HepG2 (cell line): ENCODE data around the gene TAF6. TPM values are rescaled to one million over a fixed set of nuclear protein-coding genes. Genes with fewer than 3 reads are reported as not detected.

Experiments
- GATA4 ChIP-seq: sonication (generic); IDR thresholded peaks from 2 replicates; pipeline ENCODE4 v1.6.1; 2016; ENCODE audit warnings: antibody characterized with exemption, low read depth, borderline replicate concordance
- MEIS1 ChIP-seq: sonication (generic); formaldehyde crosslinking; IDR thresholded peaks from 2 replicates; pipeline ENCODE4 v1.9.0; 2021; ENCODE audit warnings: mild to moderate bottlenecking, missing genetic modification reagents, moderate library complexity, borderline replicate concordance
- NCOA5 ChIP-seq: sonication (generic); formaldehyde crosslinking; IDR thresholded peaks from 2 replicates; pipeline ENCODE4 v1.4.0; 2020; ENCODE audit warnings: missing genetic modification reagents
- NFIC ChIP-seq: IDR thresholded peaks from 2 replicates; pipeline ENCODE4 v1.6.1; 2012; ENCODE audit warnings: mild to moderate bottlenecking, low read length, inconsistent platforms
- PCBP1 ChIP-seq: fragments of 200-400 bp; formaldehyde crosslinking; IDR thresholded peaks from 2 replicates; pipeline ENCODE4 v1.6.1; 2017; ENCODE audit warnings: mild to moderate bottlenecking, low read depth, low read length, borderline replicate concordance
- PLRG1 ChIP-seq: fragments of 450-650 bp; conservative IDR thresholded peaks from 2 replicates; pipeline ENCODE4 v1.6.1; 2016
- REL ChIP-seq: sonication (generic); formaldehyde crosslinking; conservative IDR thresholded peaks from 2 replicates; pipeline ENCODE4 v1.8.0; 2022; ENCODE audit warnings: mild to moderate bottlenecking, missing genetic modification reagents, moderate library complexity
- TSC22D2 ChIP-seq: sonication (generic); formaldehyde crosslinking; IDR thresholded peaks from 2 replicates; pipeline ENCODE4 v1.5.1; 2020; ENCODE audit warnings: missing genetic modification reagents, mild to moderate bottlenecking, borderline replicate concordance
- XBP1 ChIP-seq: sonication (generic); formaldehyde crosslinking; IDR thresholded peaks from 2 replicates; pipeline ENCODE4 v1.5.0; 2020; ENCODE audit warnings: missing genetic modification reagents
- ZNF12 ChIP-seq: sonication (generic); formaldehyde crosslinking; IDR thresholded peaks from 2 replicates; pipeline ENCODE4 v1.5.0; 2020; ENCODE audit warnings: missing genetic modification reagents
- ZNF256 ChIP-seq: sonication (generic); formaldehyde crosslinking; conservative IDR thresholded peaks from 2 replicates; pipeline ENCODE4 v1.4.0; 2020; ENCODE audit warnings: missing genetic modification reagents
- ZNF331 ChIP-seq: sonication (generic); formaldehyde crosslinking; IDR thresholded peaks from 2 replicates; pipeline ENCODE4 v1.4.0; 2020; ENCODE audit warnings: missing genetic modification reagents
- ZNF33B ChIP-seq: sonication (generic); formaldehyde crosslinking; IDR thresholded peaks from 2 replicates; pipeline ENCODE4 v1.5.1; 2020; ENCODE audit warnings: mild to moderate bottlenecking, missing genetic modification reagents
- ZNF44 ChIP-seq: sonication (generic); formaldehyde crosslinking; IDR thresholded peaks from 2 replicates; pipeline ENCODE4 v1.5.1; 2020; ENCODE audit warnings: mild to moderate bottlenecking, missing genetic modification reagents
- ZNF441 ChIP-seq: sonication (generic); formaldehyde crosslinking; IDR thresholded peaks from 2 replicates; pipeline ENCODE4 v1.7.0; 2021; ENCODE audit warnings: missing genetic modification reagents, borderline replicate concordance
- ZNF567 ChIP-seq: sonication (generic); formaldehyde crosslinking; IDR thresholded peaks from 2 replicates; pipeline ENCODE4 v1.8.1; 2023; ENCODE audit warnings: mild to moderate bottlenecking, missing genetic modification reagents, borderline replicate concordance
- ZNF703 ChIP-seq: sonication (generic); formaldehyde crosslinking; IDR thresholded peaks from 2 replicates; pipeline ENCODE4 v1.5.1; 2020; ENCODE audit warnings: missing genetic modification reagents, mild to moderate bottlenecking, moderate library complexity, borderline replicate concordance
- polyA plus RNA-seq, 8 experiments: library from polyadenylated mRNA; depleted of rRNA in 3 of 8; stranded (reverse) in 7 of 8; unstranded in 1 of 8; fragments of >200 nt; fragmentation: Illumina TruSeq in 4 of 8; extraction: Trizol in 4 of 8; gene quantifications; 2 replicates each; pipeline versions ENCODE4 v1.2.1 to v1.2.3, GENCODE V29; 2011 to 2016; ENCODE audit warnings: low read depth in 4 of 8, missing spikeins in 1 of 8, mixed read lengths in 1 of 8; ENCODE audit not compliant: insufficient read depth in 1 of 8
- total RNA-seq, 5 experiments: library from RNA; depleted of rRNA; stranded (reverse); fragments of >200 nt; fragmentation: Illumina TruSeq; extraction: Trizol; gene quantifications; 2 replicates each; pipeline ENCODE4 v1.2.3, GENCODE V29; 2016; ENCODE audit warnings: low read depth in 1 of 5
- TF ChIP-seq, protein P1 (sequence below): sonication (generic); formaldehyde crosslinking; IDR thresholded peaks from 2 replicates; pipeline ENCODE4 v1.5.0; 2020; ENCODE audit warnings: missing genetic modification reagents, mild to moderate bottlenecking, borderline replicate concordance
- TF ChIP-seq, protein P2 (sequence below): IDR thresholded peaks from 2 replicates; pipeline ENCODE4 v1.6.1; 2012; ENCODE audit warnings: low read length, improper control_type of control experiment
- TF ChIP-seq, protein P3 (sequence below): IDR thresholded peaks from 2 replicates; pipeline ENCODE4 v1.6.1; 2016; ENCODE audit warnings: missing compliant biosample characterization, missing genetic modification reagents, borderline replicate concordance
- TF ChIP-seq, protein P4 (sequence below): sonication (generic); formaldehyde crosslinking; IDR thresholded peaks from 2 replicates; pipeline ENCODE4 v1.5.0; 2020; ENCODE audit warnings: mild to moderate bottlenecking, missing genetic modification reagents

TAF6 gene
- total and polyA plus RNA-seq, 2 of the 13 experiments (the other 11 are each of a cell fraction or from before 2014, with no cell fraction given): 12.9 to 18.8 TPM

DNA sequence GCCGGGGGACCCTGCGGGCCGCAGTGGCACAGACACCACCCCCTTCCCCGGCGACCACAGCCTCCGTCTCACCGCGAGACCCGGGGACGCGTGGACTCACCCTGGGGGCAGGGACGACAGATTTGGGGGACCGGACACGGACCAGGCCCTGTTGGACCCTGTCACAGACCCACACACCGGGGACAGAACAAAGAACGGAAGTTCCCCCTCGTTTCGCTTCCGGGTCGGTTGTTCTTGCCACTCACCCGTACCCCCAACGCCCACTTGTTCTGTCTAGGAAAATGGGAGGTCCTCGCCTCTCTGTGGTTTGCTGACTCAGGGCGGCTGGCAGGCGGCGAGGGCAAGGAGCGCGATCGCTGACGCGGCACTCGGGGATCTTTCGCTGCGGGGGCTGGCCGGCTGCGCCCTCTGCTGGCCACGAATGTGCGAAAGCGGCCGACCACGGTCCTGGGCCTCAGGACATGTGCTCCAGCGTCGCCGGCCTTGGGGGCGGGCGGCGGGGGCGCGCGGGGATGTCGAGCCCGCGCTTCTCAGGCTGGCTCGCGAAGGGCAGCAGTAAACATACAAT lies 37.5 kb downstream of the TAF6 start, which contains the start of gene ZNF3 (continued):
- TF ChIP-seq ZNF331 (CRISPR knock-in tag) (peak; percentile 91; the same call in 1 of the 2 replicates), REL (CRISPR knock-in tag) (peak; percentile 84; the same call in 1 of the 2 replicates), TSC22D2 (CRISPR knock-in tag) (peak; percentile 94; the same call in 1 of the 2 replicates), XBP1 (CRISPR knock-in tag) (peak; percentile 95; the same call in 1 of the 2 replicates), ZNF567 (no peak; the same call in 1 of the 2 replicates), ZNF33B (CRISPR knock-in tag) (no peak; the same call in 1 of the 2 replicates), ZNF703 (CRISPR knock-in tag) (peak; percentile 55; the same call in 1 of the 2 replicates), ZNF441 (CRISPR knock-in tag) (peak; percentile 28; the same call in 1 of the 2 replicates), PLRG1 (no peak), ZNF44 (CRISPR knock-in tag) (0 out of 2 replicates have a peak, but pooled peaks have one; percentile 40), MEIS1 (CRISPR knock-in tag) (no peak), GATA4 (0 out of 2 replicates have a peak, but pooled peaks have one; percentile 23), NFIC (no peak), ZNF256 (CRISPR knock-in tag) (no peak; the same call in none of the 2 replicates), ZNF12 (peak; percentile 20; the same call in 1 of the 2 replicates), PCBP1 (0 out of 2 replicates have a peak, but pooled peaks have one; percentile 48), NCOA5 (CRISPR knock-in tag) (no peak)
- TF ChIP-seq, protein P1, sequence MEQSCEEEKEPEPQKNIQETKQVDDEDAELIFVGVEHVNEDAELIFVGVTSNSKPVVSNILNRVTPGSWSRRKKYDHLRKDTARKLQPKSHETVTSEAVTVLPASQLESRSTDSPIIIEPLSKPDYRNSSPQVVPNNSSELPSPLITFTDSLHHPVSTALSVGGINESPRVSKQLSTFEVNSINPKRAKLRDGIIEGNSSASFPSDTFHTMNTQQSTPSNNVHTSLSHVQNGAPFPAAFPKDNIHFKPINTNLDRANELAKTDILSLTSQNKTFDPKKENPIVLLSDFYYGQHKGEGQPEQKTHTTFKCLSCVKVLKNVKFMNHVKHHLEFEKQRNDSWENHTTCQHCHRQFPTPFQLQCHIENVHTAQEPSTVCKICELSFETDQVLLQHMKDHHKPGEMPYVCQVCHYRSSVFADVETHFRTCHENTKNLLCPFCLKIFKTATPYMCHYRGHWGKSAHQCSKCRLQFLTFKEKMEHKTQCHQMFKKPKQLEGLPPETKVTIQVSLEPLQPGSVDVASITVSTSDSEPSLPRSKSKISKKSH (CRISPR knock-in tag): peak; percentile 64; the same call in 1 of the 2 replicates
- TF ChIP-seq, protein P2, sequence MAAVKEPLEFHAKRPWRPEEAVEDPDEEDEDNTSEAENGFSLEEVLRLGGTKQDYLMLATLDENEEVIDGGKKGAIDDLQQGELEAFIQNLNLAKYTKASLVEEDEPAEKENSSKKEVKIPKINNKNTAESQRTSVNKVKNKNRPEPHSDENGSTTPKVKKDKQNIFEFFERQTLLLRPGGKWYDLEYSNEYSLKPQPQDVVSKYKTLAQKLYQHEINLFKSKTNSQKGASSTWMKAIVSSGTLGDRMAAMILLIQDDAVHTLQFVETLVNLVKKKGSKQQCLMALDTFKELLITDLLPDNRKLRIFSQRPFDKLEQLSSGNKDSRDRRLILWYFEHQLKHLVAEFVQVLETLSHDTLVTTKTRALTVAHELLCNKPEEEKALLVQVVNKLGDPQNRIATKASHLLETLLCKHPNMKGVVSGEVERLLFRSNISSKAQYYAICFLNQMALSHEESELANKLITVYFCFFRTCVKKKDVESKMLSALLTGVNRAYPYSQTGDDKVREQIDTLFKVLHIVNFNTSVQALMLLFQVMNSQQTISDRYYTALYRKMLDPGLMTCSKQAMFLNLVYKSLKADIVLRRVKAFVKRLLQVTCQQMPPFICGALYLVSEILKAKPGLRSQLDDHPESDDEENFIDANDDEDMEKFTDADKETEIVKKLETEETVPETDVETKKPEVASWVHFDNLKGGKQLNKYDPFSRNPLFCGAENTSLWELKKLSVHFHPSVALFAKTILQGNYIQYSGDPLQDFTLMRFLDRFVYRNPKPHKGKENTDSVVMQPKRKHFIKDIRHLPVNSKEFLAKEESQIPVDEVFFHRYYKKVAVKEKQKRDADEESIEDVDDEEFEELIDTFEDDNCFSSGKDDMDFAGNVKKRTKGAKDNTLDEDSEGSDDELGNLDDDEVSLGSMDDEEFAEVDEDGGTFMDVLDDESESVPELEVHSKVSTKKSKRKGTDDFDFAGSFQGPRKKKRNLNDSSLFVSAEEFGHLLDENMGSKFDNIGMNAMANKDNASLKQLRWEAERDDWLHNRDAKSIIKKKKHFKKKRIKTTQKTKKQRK: no peak
- TF ChIP-seq, protein P3, sequence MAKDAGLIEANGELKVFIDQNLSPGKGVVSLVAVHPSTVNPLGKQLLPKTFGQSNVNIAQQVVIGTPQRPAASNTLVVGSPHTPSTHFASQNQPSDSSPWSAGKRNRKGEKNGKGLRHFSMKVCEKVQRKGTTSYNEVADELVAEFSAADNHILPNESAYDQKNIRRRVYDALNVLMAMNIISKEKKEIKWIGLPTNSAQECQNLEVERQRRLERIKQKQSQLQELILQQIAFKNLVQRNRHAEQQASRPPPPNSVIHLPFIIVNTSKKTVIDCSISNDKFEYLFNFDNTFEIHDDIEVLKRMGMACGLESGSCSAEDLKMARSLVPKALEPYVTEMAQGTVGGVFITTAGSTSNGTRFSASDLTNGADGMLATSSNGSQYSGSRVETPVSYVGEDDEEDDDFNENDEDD (CRISPR knock-in tag): peak; percentile 94
- TF ChIP-seq, protein P4, sequence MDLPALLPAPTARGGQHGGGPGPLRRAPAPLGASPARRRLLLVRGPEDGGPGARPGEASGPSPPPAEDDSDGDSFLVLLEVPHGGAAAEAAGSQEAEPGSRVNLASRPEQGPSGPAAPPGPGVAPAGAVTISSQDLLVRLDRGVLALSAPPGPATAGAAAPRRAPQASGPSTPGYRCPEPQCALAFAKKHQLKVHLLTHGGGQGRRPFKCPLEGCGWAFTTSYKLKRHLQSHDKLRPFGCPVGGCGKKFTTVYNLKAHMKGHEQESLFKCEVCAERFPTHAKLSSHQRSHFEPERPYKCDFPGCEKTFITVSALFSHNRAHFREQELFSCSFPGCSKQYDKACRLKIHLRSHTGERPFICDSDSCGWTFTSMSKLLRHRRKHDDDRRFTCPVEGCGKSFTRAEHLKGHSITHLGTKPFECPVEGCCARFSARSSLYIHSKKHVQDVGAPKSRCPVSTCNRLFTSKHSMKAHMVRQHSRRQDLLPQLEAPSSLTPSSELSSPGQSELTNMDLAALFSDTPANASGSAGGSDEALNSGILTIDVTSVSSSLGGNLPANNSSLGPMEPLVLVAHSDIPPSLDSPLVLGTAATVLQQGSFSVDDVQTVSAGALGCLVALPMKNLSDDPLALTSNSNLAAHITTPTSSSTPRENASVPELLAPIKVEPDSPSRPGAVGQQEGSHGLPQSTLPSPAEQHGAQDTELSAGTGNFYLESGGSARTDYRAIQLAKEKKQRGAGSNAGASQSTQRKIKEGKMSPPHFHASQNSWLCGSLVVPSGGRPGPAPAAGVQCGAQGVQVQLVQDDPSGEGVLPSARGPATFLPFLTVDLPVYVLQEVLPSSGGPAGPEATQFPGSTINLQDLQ (CRISPR knock-in tag): peak; percentile 87; the same call in 1 of the 2 replicates
